MCF 10A (cell line): ENCODE data around the gene FAM161B. TPM values are rescaled to one million over a fixed set of nuclear protein-coding genes. Genes with fewer than 3 reads are reported as not detected.
"Not testable (repeated sequence)": the region's sequence is repeated elsewhere in the genome, so short reads cannot be mapped to it uniquely, and the experiment has no call there.

Source experiments
- BruUV-seq: library from RNA; stranded (reverse); fragments of 400-500 nt; replicated peaks from 2 replicates; lab custom pipeline; 2021; lab: Mats Ljungman, UMichigan
- CTCF ChIA-PET: fragments of 300-600 bp; sonication (Branson Sonifier 250); formaldehyde crosslinking; extraction: SDS; loops from one replicate; lab custom pipeline; 2021; ENCODE audit warnings: antibody characterized with exemption, inconsistent platforms; lab: Yijun Ruan, JAX
- POLR2A ChIA-PET: fragments of 300-600, 350-650 bp; sonication (Branson Sonifier 250); formaldehyde crosslinking; extraction: SDS; loops from one replicate; lab custom pipeline; 2020; ENCODE audit warnings: antibody characterized with exemption, inconsistent platforms; lab: Yijun Ruan, JAX
- DNase-seq: peaks from one replicate; pipeline ENCODE4 v3.0.0-alpha.2; 2018; ENCODE audit not compliant: unreplicated experiment
- H3K27ac Mint-ChIP-seq: one replicate; pipeline ENCODE4 v1.8.0; 2022; ENCODE audit warnings: mild to moderate bottlenecking, low read depth, mixed read lengths; ENCODE audit not compliant: unreplicated experiment
- H3K27me3 Mint-ChIP-seq: one replicate; pipeline ENCODE4 v1.8.0; 2022; ENCODE audit warnings: mixed read lengths; ENCODE audit not compliant: insufficient read depth, unreplicated experiment
- H3K36me3 Mint-ChIP-seq: one replicate; pipeline ENCODE4 v1.8.0; 2022; ENCODE audit warnings: mild to moderate bottlenecking, moderate library complexity, mixed read lengths; ENCODE audit not compliant: insufficient read depth, unreplicated experiment
- H3K4me1 Mint-ChIP-seq: one replicate; pipeline ENCODE4 v1.8.0; 2022; ENCODE audit warnings: mixed read lengths; ENCODE audit not compliant: insufficient read depth, unreplicated experiment
- H3K4me3 Mint-ChIP-seq: one replicate; pipeline ENCODE4 v1.8.0; 2022; ENCODE audit warnings: mild to moderate bottlenecking, moderate library complexity, mixed read lengths; ENCODE audit not compliant: unreplicated experiment
- H3K9me3 Mint-ChIP-seq: one replicate; pipeline ENCODE4 v1.8.0; 2022; ENCODE audit warnings: mixed read lengths; ENCODE audit not compliant: unreplicated experiment
- intact Hi-C: fragments of 100-400 bp; cut with micrococcal nuclease; formaldehyde crosslinking; loops from 2 replicates; pipeline ENCODE4 v1.14.1; 2022
- total RNA-seq: library from RNA; stranded (reverse); gene quantifications from 2 replicates; pipeline ENCODE4 v1.2.3, GENCODE V29; 2022
- TF ChIP-seq, protein P1 (sequence below): fragments of 200-600 bp; IDR thresholded peaks from one replicate; pipeline ENCODE4 v1.8.0; 2022; ENCODE audit warnings: antibody characterized with exemption, mild to moderate bottlenecking; ENCODE audit not compliant: unreplicated experiment

Gene FAM161B
- total RNA-seq, 1 experiment from 2014 or later = 2.1 TPM

DNA sequence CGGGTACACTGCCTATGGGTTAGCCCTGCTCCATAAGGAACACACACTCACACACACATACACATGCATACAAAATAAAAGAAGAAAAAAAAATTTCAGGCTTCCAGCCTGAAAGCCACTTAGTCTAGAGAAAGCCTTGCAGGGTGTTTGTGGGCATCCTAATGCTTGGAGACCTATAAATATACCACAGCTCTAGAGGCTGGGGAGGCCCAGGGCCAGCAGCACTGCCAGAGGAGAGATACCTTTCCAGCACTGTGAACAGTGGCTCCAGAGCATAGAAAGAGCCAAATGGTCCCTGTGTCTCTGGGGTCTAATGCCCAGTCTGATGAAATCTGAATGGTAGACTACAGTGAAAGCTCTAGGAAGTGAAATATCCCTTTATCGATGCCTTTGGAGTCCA is 12.9 kb downstream of the FAM161B start:
- Mint-ChIP-seq H3K36me3 (peaks cover 49% of the 10 kb centered on the region), H3K4me1 (no peaks in the 10 kb centered on the region), H3K9me3 (no peaks in the 10 kb centered on the region), H3K27me3 (no peaks in the 10 kb centered on the region), H3K27ac (no peak overlapping the region), H3K4me3 (no peak overlapping the region)
- intact Hi-C loops = no loop called here
- ChIA-PET POLR2A (interaction anchor here (0.6 to 1.1 kb wide), 2 partner anchors 10 to 45 kb away, joined by 4 read pairs; no protein-coding TSS in a partner anchor), CTCF (interaction anchor here (0.6 kb wide), 2 partner anchors 156 to 244 kb away, joined by 3 to 4 read pairs; no protein-coding TSS in a partner anchor)
- TF ChIP-seq, protein P1, sequence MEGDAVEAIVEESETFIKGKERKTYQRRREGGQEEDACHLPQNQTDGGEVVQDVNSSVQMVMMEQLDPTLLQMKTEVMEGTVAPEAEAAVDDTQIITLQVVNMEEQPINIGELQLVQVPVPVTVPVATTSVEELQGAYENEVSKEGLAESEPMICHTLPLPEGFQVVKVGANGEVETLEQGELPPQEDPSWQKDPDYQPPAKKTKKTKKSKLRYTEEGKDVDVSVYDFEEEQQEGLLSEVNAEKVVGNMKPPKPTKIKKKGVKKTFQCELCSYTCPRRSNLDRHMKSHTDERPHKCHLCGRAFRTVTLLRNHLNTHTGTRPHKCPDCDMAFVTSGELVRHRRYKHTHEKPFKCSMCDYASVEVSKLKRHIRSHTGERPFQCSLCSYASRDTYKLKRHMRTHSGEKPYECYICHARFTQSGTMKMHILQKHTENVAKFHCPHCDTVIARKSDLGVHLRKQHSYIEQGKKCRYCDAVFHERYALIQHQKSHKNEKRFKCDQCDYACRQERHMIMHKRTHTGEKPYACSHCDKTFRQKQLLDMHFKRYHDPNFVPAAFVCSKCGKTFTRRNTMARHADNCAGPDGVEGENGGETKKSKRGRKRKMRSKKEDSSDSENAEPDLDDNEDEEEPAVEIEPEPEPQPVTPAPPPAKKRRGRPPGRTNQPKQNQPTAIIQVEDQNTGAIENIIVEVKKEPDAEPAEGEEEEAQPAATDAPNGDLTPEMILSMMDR = no peak
- BruUV-seq = no TSS peak
- no peak for DNase-seq

- ChIA-PET POLR2A (interaction anchor here (1.1 to 1.4 kb wide), 3 partner anchors 11 to 24 kb away, joined by 3 to 4 read pairs (median 3); no protein-coding TSS in a partner anchor), CTCF (interaction anchor here (0.6 kb wide), 2 partner anchors 155 to 244 kb away, joined by 3 to 4 read pairs; no protein-coding TSS in a partner anchor)
- Mint-ChIP-seq H3K27me3 (no peaks in the 10 kb centered on the region), H3K9me3 (no peaks in the 10 kb centered on the region), H3K4me1 (no peaks in the 10 kb centered on the region), H3K27ac (no peak overlapping the region), H3K4me3 (no peak overlapping the region), H3K36me3 (peaks cover 54% of the 10 kb centered on the region)
- intact Hi-C loops = no loop called here
- TF ChIP-seq, protein P1 = no peak
- DNase-seq = no peak
- no TSS peak for BruUV-seq
Observed at GRCh38 chr14:73936548-73936947, 13.3 kb downstream of the FAM161B start.

DNA sequence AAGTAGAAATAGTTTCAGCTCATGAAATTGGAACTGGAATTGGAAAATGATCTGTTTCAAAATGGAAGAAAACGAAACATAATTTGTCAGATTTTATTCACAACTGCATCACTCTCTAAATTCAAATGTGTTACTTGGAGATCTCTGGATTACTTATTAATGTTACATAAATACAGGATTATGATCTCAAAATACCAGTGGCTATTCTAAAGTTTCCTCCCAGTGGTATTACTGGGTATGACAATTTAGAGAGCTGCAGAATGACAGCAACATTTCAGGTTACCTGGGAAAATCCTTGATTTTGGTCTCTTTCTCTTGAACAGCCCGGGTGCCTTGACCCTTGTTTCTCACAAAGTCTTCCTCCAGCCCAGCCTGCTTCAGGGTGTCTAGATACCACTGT is 14.2 kb downstream of the FAM161B start:
- TF ChIP-seq, protein P1 = peak; percentile 22
- no peaks in the 10 kb centered on the region for H3K4me1 Mint-ChIP-seq
- BruUV-seq = no TSS peak
- H3K9me3 Mint-ChIP-seq = no peaks in the 10 kb centered on the region
- DNase-seq = peak; percentile 20
- no peak overlapping the region for H3K27ac Mint-ChIP-seq
- intact Hi-C loops = no loop called here
- ChIA-PET CTCF (interaction anchor here (0.6 to 1.0 kb wide), 5 partner anchors 12 to 160 kb away, joined by 3 to 6 read pairs (median 4); no protein-coding TSS in a partner anchor), POLR2A (interaction anchor here (0.7 to 1.4 kb wide), 8 partner anchors 8 to 615 kb away, joined by 3 to 5 read pairs (median 3); partner anchors contain the start of genes COQ6, FAM161B and PTGR2)
- no peaks in the 10 kb centered on the region for H3K27me3 Mint-ChIP-seq
- no peak overlapping the region for H3K4me3 Mint-ChIP-seq
- H3K36me3 Mint-ChIP-seq = peaks cover 63% of the 10 kb centered on the region

DNA sequence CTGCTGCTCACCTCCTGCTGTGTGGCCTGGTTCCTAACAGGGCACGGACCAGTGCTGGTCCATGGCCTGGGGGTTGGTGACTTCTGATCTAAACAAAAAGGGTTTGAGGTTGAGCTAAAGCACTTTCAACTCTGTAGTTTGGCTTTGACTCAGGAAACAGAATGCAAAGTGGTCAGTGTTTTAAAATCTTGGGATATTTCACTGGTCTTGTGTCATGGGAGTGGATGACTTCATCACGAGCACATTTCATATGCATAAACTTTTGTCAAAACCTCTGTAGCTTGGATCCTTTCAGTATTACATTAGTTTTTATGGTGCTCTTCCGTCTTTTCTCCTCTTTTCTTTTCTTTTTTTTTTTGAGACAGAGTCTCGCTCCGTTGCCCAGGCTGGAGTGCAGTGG is 25.6 kb downstream of the FAM161B start:
- Mint-ChIP-seq H3K27ac (no peak overlapping the region), H3K27me3 (no peaks in the 10 kb centered on the region), H3K4me3 (no peak overlapping the region), H3K4me1 (no peaks in the 10 kb centered on the region), H3K36me3 (peaks cover 99% of the 10 kb centered on the region), H3K9me3 (no peaks in the 10 kb centered on the region)
- BruUV-seq = no TSS peak
- intact Hi-C loops = no loop called here
- POLR2A ChIA-PET = interaction anchor here (1.7 kb wide), 1 partner anchor 11 kb away, joined by 3 read pairs; no protein-coding TSS in a partner anchor
- CTCF ChIA-PET = interaction anchor here (0.6 to 0.8 kb wide), 3 partner anchors 26 to 338 kb away, joined by 3 to 4 read pairs (median 4); partner anchors contain the start of genes COQ6 and FAM161B
- TF ChIP-seq, protein P1 = no peak
- DNase-seq = no peak

DNA sequence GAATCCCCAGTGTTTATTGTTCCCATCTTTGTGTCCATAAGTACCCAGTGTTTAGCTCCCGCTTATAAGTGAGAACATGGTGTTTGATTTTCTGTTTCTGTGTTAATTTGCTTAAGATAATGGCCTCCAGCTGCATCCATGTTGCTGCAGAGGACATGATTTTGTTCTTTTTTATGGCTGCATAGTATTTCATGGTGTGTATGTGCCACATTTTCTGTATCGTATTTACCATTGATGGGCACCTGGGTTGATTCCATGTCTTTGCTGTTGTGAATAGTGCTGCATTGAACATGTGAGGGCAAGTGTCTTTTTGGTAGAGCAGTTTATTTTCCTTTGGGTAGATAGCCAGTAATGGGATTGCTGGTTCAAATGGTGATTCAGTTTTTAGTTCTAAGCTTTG is 30.4 kb downstream of the FAM161B start:
- peaks cover 86% of the 10 kb centered on the region for H3K36me3 Mint-ChIP-seq
- CTCF ChIA-PET = not testable (repeated sequence)
- POLR2A ChIA-PET = interaction anchor here (1.4 kb wide), 1 partner anchor 11 kb away, joined by 4 read pairs; no protein-coding TSS in a partner anchor

More for the DNA sequence above, 30.4 kb downstream of the FAM161B start:
- BruUV-seq, H3K9me3 Mint-ChIP-seq, H3K27ac Mint-ChIP-seq, intact Hi-C loops, H3K4me3 Mint-ChIP-seq, DNase-seq, H3K4me1 Mint-ChIP-seq, H3K27me3 Mint-ChIP-seq: not testable (repeated sequence)
